ENCODE results near the gene CFAP107. TPM values are rescaled to one million over a fixed set of nuclear protein-coding genes. Genes with fewer than 3 reads are reported as not detected.

The CFAP107 gene
- total RNA-seq, 1 experiment from 2014 or later, result not detected

DNA sequence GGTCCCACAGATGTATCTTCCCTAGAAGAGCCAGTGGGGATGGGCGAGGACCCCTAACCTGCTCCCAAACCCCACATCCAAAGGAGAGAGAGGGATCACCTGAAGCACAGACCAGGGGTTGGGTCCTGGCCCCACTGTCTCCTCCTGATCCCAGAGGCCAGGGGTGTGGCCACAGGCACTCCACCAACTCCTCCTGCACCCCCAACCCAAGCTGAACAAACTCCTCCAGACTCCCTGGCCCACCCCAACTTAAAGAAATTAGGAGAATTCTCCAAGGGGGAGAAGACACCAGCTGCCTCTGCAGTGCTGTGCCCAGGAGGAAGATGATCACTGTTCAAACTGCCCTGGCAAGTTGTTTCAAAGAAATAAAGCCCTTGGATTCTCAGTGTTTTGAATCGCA is 23.0 kb downstream of the CFAP107 start:
- H3K4me1 ChIP-seq (ENCODE audit: control insufficient read depth, insufficient read depth, low read length), result no peaks in the 10 kb centered on the region
- H3K4me3 ChIP-seq (ENCODE audit: low read depth in 2 of 2, low read length in 2 of 2), result no peak overlapping the region
- POLR2A ChIA-PET, result no interaction called here
- intact Hi-C loops (cut with micrococcal nuclease; ENCODE audit: unreplicated experiment), result no loop called here
- no peaks in the 10 kb centered on the region for H3K27me3 ChIP-seq (ENCODE audit: control insufficient read depth, insufficient read depth, low read length)
- no peak for ATAC-seq
- no peaks in the 10 kb centered on the region for H3K9me3 ChIP-seq (ENCODE audit: control insufficient read depth, insufficient read depth, low read depth, low read length)
- H3K36me3 ChIP-seq (ENCODE audit: control insufficient read depth, insufficient read depth, low read length), result no peaks in the 10 kb centered on the region
- TF ChIP-seq CTCF (IDR thresholded peaks at IDR 0.05) (no peak), TCF7L2 (IDR thresholded peaks at IDR 0.05; ENCODE audit: low read depth, low read length) (no peak), POLR2AphosphoS5 (IDR thresholded peaks at IDR 0.05; ENCODE audit: low read depth, low read length) (no peak), SIN3A (IDR thresholded peaks at IDR 0.05; ENCODE audit: borderline replicate concordance, insufficient read depth, low read depth, low read length) (no peak)
- TF ChIP-seq, protein P1, sequence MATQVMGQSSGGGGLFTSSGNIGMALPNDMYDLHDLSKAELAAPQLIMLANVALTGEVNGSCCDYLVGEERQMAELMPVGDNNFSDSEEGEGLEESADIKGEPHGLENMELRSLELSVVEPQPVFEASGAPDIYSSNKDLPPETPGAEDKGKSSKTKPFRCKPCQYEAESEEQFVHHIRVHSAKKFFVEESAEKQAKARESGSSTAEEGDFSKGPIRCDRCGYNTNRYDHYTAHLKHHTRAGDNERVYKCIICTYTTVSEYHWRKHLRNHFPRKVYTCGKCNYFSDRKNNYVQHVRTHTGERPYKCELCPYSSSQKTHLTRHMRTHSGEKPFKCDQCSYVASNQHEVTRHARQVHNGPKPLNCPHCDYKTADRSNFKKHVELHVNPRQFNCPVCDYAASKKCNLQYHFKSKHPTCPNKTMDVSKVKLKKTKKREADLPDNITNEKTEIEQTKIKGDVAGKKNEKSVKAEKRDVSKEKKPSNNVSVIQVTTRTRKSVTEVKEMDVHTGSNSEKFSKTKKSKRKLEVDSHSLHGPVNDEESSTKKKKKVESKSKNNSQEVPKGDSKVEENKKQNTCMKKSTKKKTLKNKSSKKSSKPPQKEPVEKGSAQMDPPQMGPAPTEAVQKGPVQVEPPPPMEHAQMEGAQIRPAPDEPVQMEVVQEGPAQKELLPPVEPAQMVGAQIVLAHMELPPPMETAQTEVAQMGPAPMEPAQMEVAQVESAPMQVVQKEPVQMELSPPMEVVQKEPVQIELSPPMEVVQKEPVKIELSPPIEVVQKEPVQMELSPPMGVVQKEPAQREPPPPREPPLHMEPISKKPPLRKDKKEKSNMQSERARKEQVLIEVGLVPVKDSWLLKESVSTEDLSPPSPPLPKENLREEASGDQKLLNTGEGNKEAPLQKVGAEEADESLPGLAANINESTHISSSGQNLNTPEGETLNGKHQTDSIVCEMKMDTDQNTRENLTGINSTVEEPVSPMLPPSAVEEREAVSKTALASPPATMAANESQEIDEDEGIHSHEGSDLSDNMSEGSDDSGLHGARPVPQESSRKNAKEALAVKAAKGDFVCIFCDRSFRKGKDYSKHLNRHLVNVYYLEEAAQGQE (IDR thresholded peaks at IDR 0.05; ENCODE audit: insufficient read depth in 1 of 2, low read depth in 2 of 2, low read length in 1 of 2), result no peak
- BruUV-seq (replicated peaks), result no TSS peak
- CTCF ChIA-PET, result no interaction called here
- no peak for DNase-seq (ENCODE audit: low read depth, low spot score)
- no peak overlapping the region for H3K27ac ChIP-seq (ENCODE audit: low read length)
- in situ Hi-C loops (cut with HindIII; ENCODE audit: low pct_unique_long_range_greater_than_20kb, low sequenced_read_pairs), result no loop called here

DNA sequence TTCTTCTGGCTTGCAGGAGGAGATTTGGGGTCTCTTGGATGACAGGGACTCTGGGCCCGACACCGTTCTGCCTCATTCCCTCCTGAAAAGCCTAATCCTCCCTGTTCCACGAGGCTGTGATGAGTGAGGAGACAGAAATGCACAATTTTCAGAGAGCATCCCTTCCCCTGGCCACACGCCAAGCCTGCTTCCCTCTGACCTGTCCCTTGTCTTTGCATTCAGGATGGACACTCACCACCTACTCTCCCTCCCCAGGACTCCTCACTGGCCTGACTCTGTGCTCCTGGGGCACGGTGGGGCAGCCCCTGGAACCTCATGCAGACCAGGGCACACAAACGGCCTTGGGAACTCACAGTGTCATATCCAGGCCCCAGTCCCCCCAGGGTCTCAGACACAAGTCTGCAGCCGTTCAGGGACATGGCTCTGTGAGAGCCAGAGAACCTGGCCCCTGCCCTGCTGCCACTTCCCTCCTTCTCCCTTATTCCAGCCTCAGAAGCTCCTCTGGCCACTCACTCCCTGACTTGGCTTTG is 24.0 kb downstream of the CFAP107 start:
- POLR2A ChIA-PET, result no interaction called here
- Histone ChIP-seq H3K27ac (ENCODE audit: low read length) (no peak overlapping the region), H3K27me3 (ENCODE audit: control insufficient read depth, insufficient read depth, low read length) (no peaks in the 10 kb centered on the region), H3K4me3 (ENCODE audit: low read depth in 2 of 2, low read length in 2 of 2) (no peak overlapping the region), H3K4me1 (ENCODE audit: control insufficient read depth, insufficient read depth, low read length) (no peaks in the 10 kb centered on the region), H3K36me3 (ENCODE audit: control insufficient read depth, insufficient read depth, low read length) (no peaks in the 10 kb centered on the region), H3K9me3 (ENCODE audit: control insufficient read depth, insufficient read depth, low read depth, low read length) (no peaks in the 10 kb centered on the region)
- BruUV-seq (replicated peaks), result no TSS peak
- ATAC-seq, result no peak
- intact Hi-C loops (cut with micrococcal nuclease; ENCODE audit: unreplicated experiment) (no loop called here), in situ Hi-C loops (cut with HindIII; ENCODE audit: low pct_unique_long_range_greater_than_20kb, low sequenced_read_pairs) (no loop called here)
- no peak for DNase-seq (ENCODE audit: low read depth, low spot score)
- CTCF ChIA-PET, result interaction anchor here (0.6 kb wide), 1 partner anchor 706 kb away, joined by 3 read pairs; no protein-coding TSS in a partner anchor
- TF ChIP-seq TCF7L2 (IDR thresholded peaks at IDR 0.05; ENCODE audit: low read depth, low read length), result no peak
- TF ChIP-seq, protein P1 (IDR thresholded peaks at IDR 0.05; ENCODE audit: insufficient read depth in 1 of 2, low read depth in 2 of 2, low read length in 1 of 2), result no peak
- TF ChIP-seq CTCF (IDR thresholded peaks at IDR 0.05), result no peak
- TF ChIP-seq POLR2AphosphoS5 (IDR thresholded peaks at IDR 0.05; ENCODE audit: low read depth, low read length), result no peak
- TF ChIP-seq SIN3A (IDR thresholded peaks at IDR 0.05; ENCODE audit: borderline replicate concordance, insufficient read depth, low read depth, low read length), result no peak

Measured in Panc1 (cell line).